ENCODE measurements around the gene TAF15.

TAF15 gene

DNA sequence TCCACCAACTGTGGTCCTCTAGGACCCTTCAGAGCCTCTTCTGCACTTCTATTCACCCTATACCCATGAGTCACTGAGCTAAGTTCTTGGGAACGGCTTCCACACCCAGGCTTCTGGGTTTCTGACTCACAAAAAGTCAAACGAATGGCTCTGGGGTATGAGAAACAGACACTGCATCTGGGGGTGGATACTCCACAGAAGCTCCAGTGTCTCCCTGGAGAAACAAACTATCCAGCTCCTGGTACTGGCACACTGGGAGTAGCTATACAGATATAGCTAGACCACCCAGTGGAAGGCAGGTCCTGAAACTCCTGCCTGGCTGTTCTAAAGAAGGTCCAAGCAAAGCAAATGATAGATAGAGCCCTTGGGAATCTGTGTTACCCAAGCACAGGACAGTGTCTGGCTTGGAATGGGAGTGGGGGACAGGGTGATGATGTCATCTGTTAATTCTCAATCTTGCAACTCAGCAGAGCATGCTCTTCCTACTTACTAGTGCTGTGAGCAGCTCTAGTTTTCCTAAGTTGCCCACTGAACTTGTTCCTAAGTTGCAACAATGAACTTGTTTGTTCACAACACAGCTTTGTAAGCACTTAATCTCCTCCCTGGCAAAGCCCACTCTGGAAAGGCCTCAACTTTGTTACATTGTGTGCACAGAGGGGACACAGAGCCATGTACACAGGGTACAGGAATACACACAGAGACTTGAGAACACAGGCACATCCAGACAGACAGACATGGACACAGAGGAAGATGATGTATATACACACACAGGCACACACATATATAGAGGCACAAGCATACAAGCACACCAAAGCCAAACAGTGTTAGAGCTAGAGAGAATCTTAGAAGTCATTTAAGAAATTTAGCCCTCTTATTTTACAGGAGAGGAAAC is 20.6 kb upstream of the TAF15 start:
- no peak for DNase-seq (ENCODE audit: low read depth)

DNA sequence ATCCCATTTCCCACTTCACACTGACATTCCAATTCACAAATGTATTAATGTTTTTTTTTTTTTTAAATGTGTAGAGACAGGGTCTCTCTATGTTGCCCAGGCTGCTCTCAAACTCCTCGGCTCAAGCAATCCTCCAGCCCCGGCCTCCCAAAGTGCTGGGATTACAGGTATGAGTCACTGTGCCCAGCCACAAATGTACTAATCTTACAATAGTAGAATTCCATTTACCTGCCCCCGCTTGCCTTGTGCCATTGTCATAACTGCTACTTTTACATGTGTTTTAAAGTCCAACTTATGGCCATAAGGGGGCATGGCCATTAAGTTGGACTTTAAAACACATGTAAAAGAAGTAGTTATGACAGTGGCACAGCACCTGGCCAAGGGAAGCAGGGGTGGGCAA is 18.4 kb upstream of the TAF15 start:
- no peak for DNase-seq (ENCODE audit: low read depth)

DNA sequence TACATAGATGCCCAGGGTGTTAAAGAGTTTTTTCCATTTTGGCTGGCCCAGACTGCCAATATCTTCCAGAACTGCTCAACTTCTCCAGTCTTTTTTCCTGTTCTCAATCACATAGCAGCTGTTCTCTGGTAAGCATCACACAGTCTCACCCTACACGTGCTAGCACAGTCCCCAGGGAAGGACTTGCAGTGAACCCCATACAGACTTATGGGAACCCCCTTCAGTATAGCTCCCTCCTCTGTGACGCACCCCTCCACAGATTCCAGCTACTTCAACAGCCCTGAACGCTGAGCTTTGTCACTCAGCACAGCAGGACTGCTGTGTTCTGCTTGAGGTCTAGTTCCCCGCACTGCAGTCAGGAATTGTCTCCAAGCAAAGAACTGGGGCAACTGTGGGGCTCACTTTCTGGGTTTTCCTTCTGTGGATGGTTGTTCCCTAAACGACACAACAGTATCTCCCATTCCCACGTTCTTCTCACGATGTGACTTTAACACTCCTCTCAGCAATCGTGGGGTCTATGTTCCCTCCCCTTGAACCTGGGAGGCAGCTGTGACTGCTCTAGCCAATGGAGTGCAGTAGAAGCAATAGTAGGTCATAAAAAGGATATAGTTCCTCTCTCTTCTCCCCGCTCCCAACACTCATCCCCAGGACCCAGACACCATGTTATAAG is 17.5 kb upstream of the TAF15 start:
- DNase-seq (ENCODE audit: low read depth), result no peak

DNA sequence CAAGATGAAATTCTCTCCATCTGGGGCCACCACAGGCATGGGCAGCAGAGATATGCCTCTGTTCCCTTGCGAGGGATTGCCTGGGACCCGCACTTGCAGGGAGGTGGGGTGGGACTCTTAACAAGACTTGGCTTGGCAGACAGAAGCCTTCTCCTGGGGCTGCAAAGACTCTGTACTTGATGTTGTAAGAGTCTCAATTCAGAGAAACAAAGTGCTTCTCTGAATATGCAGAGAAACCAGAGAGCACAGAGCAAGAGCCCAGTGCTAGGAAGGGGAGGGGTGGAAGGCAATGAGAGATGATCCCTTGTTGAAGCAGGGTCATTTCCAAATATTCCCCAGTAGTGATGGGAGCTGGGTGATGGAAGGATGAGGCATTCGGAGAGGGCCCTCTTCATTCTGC is 16.0 kb upstream of the TAF15 start:
- DNase-seq (ENCODE audit: low read depth), result no peak

DNA sequence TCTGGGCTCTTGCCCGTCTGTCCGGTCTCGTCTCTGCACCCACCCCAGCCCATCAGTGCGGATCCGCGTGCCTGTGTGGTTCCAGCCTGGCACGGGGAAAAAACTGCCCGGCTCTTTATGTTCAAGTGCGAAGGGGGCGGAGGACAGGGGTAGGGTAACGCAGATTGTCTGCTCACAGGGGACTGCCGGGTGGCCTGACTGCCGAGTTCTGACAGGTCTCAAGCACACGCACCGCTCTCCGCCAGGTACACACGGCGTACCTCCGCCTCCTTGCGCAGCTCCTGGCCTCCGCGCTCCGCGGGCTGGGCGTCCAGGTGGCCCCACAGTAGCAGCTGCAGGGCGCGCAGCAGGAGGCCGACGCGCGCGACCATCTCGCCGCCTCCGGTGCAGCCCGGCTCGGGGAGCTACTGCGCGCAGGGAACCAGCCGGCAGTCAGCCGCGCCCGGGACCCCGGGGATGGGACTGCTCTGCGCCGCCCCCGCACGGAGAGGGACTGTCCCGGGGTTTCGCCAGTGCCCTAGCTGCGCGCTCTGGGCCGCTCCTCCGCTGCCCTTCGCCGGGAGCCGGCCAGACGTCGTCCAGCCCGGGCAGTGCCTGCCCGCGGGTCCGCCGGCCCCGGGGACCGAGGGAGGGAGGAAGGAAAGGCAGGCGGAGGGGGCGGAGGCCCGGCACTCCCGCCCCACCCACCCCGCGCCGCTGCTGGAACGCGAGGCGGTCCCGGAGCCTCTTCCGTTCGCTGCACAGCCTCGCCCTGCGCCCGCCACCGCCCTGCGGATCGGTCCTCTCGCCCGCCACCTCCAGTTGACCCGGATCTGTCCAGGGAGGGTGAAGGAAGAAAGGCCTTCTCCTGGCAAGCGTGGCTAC is 14.0 kb upstream of the TAF15 start, which contains the start of gene MMP28:
TSS of gene MMP28 (minus strand) at position 635 of the 864 bp plus-strand sequence. CDS start at position 371, 264 bp downstream.
- DNase-seq (ENCODE audit: low read depth), result no peak

DNA sequence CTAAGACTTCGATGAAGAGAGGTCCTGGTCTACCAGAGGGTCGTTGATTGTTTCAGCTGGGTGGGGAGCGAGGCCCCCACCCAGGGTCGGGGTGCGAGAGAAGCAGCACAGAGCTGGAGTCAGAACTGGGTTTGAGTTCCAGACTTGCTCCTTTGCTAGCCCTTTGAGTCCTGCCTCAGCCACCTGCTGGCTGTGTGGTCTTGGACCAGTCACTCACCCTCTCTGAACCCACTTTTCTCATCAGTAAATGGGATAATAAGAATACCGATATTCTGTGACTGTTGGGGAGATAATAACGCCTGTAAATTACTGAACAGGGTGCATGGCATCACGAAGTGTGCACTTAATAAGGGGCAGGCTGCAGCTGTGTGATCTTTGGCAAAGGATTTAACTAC is 13.4 kb upstream of the TAF15 start:
- no peak for DNase-seq (ENCODE audit: low read depth)

DNA sequence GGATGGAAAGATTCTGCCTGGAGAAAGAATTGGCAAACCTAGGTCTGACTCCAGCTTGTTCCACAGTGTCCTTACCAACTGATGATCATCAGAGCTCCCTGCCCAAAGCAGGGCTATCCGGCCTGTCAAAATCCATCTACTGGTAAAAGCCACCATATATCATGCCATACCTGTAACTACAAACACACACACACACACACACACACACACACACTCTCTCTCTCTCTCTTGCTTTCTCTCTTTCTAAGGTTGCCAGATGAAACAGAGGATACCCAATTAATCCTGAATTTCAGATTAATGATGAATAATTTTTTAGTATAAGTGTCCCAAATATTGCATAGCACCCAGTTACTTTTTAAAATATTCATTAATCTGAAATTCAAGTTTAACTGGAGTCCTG is 12.3 kb upstream of the TAF15 start:
- DNase-seq (ENCODE audit: low read depth), result no peak

DNA sequence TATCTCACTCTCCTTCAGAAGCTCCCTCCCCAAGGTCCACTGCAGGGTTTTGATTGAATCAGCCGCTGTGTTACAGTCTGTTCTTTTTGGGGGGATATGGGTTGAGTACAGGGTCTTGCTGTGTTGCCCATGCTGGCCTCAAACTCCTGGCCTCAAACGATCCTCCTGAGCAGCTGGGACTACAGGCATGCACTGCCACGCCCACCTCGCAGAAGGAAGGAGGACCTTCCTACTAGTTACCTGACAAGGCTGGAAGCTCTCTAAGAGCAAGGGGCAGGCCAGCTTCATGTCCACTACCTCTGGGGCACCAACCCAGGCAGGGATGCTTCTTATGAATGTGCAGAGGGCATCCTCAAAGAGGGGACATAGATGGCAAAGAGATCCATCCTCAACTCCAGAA is 11.9 kb upstream of the TAF15 start:
- DNase-seq (ENCODE audit: low read depth), result no peak

DNA sequence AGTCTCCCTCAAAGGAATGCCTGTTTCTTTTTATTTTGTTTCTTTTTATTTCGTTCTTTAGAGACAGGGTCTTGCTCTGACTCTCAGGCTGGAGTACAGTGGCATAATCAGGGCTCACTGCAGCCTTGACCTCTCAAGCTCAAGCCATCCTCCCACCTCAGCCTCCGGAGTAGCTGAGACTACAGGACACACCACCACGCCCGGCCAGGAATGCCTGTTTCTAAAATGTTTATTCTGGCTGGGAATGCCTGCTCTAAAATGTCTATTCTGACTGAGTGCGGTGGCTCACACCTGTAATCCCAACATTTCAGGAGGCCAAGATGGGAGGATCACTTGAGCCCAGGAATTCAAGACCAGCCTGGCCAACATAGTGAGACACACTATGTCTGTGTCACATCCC is 11.4 kb upstream of the TAF15 start:
- DNase-seq (ENCODE audit: low read depth), result no peak

DNA sequence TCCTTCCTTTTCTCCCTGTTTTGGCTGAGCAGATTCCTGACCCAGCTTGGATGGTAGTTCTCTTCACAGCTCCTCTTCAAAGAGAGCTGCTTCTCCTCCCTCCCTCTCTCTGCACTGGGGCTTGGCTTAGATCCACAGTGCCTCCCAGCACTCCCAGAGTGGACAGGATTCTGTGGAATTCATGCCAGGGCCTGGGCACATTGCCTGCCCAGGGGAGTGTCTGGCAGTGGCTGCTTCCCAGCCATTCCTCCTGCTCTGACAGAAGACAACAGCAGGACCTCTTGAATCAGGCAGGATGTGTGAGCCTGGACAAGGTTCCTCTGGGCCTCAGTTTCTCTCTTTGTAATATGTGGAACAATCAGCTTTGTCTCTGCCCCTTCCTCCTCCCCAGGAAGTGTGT is 9.3 kb upstream of the TAF15 start:
- DNase-seq (ENCODE audit: low read depth), result no peak

DNA sequence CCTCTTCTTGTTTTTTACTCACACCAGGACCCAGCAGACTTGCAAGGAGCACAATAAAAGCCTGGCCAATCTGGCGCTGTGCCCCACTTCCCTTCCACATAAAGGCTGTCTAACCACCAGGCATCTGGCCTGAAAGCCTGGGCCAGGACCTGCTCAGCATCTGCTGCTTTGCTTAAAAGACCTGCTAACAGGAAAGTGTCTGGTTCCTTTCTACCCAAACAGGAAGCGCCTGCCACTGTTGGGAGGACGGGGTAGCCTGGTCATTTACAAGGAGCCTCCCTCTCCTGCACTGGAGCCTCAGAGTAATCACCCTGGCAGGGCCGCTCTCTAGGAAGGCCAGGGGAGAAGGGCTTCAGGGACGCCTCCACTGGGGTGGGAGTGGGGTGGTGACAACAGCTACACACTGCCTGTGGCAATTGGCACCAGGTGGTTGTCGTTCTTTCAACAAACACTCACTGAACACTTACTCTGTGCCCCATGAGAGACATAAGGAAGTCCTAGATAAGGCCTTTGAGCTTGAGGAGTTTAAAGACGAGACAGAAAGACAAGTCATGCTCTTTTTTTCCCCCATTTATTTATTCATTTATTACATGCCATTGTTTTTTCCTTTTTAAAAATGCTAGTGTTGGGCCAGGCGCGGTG is 7.6 kb upstream of the TAF15 start:
- DNase-seq (ENCODE audit: low read depth), result no peak

DNA sequence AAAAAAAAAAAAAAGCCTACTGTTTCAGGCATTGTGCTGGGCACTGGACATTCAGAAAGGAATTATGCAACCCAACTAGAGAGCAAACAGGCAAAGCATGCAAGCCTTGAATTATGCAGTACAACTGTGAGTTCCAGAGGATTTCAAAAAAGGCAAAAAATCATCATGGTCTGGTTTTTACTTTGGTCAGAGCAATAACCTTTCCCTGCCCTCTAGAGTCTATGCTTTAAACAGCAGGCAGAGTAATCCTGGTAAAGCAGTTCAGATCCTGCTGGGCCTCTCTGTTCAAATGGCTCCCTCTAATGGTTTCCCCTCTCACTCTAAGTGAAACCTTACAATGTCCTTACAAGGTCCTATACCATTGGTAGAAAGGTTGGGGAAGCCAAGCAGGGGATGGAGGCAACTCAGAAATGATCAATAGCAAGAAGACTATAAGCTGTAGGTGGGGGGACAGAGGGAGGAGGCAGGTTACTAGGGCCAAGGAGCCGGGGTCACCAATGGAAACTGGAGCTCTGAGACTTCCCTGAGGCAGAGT is 4.6 kb upstream of the TAF15 start:
- DNase-seq (ENCODE audit: low read depth), result no peak

DNA sequence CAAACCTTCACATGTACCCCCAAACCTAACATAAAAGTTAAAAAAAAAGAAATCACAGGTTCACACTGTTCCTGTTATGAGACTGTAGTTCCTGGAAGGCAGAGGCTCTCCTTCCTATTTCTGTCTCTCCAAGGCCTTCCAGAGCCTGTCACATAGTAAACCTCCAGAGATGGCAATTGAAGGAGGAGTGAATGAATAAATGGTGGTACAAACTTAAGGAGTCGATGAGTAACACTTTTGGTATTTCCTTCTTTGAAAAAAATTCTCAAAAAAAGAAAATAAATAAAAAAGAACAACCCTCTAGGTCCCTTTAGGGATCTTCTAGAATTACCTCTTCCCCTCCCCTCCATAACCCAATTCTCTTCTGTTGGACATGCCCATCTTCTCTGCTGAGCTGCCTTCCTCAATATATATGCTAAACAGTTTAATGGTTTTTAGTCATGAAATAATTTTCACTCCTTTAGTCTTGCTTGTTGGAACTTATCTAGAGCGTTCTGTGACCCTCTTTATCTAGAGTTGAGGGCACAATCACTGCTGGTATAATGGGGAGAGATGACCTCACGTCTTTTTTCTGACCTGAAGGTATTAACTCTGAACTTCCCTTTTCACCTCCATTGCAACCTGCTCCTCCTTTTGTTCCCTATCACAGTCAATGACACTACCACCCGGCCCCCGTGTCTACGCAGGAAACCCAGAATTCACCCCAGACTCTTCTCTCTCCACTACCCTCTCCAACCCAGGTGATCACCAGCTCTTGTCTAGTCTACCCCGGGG is 1.7 kb upstream of the TAF15 start:
- DNase-seq (ENCODE audit: low read depth), result no peak

DNA sequence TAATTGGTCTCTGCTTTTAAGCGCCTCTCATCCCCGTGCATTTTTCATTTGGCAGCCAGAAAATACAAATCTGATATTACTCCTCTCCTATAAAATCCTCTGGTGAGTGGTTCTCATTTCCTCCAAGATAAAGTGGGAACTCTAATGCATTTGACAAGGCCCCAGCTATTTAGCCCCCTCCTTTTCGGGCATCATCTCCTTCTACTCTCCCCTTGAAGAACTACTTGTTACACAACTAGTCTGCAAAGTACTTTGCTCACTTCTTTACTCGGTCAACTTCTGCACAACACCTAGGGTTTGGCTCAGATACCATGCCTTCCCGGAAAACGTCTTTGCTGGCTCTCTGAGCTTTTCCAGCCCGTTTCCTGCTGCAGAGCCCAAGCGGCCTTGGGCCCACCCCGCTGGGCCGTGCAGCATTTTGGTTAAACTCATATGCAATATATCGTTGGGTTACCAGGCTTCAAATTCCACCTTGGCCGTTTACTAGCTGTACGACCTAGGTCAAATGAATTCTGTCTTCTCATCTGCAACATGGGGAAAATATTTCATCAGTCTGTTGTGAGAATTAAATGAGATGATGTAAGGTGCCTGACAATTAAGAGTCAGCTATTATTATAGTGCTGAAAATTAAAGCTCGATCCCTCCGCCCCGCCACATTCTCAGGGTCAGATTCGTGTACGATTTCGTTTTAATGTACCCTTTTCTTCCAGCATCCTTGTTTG is 883 bp upstream of the TAF15 start:
- DNase-seq (ENCODE audit: low read depth), result no peak

DNA sequence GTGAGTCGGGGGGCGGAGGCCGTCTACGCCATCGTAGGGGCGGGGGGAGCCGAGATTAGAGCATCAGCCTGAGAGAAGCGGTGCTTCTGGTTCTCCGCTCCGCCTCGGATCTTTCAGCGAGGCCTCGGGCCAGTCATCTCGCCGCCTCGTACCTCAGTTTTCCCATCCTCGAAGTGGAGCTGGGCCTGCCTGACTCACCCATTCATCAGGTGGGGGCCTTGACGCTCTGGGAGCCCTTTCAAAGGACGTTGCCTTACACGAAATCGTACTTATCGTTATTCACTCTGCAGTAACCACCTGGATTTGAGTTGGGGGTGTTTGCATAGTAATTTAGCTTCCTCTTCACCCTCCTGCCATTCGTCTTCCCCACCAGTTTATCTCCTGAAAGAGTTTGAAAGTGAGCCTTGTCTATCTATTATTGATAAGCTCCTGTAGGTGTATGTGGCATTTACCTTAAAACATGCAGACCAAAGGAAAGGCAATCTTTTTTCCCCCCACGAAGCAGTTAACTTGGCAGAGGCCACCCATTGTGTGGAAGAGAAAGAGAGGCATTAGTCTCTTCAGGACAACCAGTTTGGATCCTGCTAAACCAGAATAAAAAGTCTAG is 674 bp downstream of the TAF15 start:
- DNase-seq (ENCODE audit: low read depth), result no peak

DNA sequence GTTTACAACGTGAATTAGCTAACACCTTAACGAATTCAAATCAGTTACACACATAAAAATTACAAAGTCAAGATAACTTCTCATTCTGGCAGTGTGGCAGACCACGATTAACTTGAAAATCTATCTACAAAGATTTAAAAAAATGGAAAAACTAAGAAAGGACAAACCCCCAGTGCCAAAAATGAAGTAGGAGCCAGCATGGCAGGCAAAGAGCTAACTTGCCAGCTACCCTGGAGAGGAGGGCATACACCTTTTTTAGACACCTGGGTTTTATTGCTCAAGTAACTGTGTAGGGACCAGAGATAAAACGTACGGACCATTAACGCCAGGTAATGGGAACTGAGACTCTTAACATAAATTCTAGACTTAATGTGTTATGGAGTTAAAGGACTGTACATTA is 2.5 kb downstream of the TAF15 start:
- no peak for DNase-seq (ENCODE audit: low read depth)

DNA sequence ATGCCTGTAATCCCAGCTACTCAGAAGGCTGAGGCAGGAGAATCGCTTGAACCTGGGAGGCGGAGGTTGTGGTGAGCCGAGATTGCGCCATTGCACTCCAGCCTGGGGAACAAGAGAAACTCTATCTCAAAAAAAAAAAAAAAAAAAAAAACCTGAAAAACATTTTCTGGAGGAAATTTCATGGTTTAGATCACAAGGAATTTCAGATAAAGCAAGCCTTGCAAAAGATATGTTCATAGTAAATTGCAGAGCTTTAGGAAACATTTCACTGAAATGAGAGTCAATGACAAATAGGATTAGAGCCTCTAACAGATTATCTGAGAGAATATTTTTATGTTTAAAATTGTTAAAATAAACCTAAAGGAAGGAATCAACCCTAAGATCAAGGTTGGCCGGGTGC is 3.2 kb downstream of the TAF15 start:
- no peak for DNase-seq (ENCODE audit: low read depth)

DNA sequence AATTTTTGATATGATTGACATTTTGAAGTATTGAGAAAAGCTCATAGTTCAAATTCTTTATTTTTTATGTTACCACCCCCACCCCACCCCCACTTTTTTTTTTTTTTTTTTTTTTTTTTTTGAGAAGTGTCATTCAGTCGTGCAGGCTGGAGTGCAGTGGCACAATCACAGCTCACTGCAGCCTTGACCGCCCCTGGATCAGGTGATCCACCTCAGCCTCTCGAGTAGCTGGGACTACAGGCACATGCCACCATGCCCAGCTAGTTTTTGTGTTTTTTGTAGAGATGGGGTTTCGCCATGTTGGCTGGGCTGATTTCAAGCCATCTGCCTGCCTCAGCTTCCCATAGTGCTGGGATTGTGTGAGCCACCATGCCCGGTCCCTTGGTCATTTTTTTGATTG is 7.4 kb downstream of the TAF15 start:
- no peak for DNase-seq (ENCODE audit: low read depth)

DNA sequence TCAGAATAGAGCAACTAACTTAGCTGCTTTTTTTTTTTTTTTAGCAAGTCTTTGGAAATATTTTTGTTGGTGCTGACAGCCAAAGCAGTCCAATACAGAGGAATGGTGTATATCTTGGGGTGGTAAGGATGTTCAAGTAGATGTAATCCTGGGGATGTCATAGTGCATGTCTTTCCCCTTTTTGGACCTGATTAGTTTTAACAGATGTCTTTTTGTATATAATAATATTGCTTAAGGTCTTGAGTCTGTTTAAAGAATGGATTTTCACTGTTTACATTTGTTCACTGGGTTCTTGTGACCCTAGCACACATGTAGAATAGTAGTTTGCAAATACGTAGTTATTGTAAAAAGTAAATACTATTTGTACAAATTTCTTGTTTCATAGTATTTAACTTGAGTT is 7.9 kb downstream of the TAF15 start:
- no peak for DNase-seq (ENCODE audit: low read depth)

DNA sequence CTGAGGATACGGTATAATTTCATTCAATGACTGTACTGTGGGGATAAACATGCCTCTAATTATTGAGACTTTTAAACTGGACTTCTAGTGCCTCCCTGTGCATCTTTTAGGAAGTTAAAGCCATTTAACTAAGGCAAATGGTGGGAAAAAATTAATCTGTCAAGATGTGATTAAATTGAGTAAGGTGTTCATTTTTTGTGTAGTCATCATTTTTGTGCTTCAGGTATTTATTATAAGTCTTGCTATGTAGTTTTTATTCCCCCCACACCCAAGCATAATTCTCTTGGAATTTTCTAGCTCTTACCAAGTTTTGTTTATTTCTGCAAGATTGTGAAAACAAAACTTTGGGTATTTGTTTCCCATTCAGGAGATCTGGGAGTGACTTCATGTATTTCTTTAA is 10.2 kb downstream of the TAF15 start:
- no peak for DNase-seq (ENCODE audit: low read depth)

Data from activated gamma-delta T cell treated with anti-CD3 and anti-CD28 coated beads, Interleukin-2, amount 50 U/mL, for 16 hours (primary cell).